Urinary bladder (tissue), 4 donors: Measurements from ENCODE around the gene TMEM14A. TPM values are rescaled to one million over a fixed set of nuclear protein-coding genes. Genes with fewer than 3 reads are reported as not detected.
"Not testable (repeated sequence)": the region's sequence is repeated elsewhere in the genome, so short reads cannot be mapped to it uniquely, and the experiment has no call there.

Experiments
- DNase-seq: peaks from one replicate; pipeline ENCODE4 v3.0.0-alpha.2; 2015; ENCODE audit errors: extremely low spot score
- H3K27ac ChIP-seq: one replicate; pipeline ENCODE4 v1.5.1; 2013; ENCODE audit warnings: low read depth, mild to moderate bottlenecking, moderate library complexity
- H3K36me3 ChIP-seq: one replicate; pipeline ENCODE4 v1.6.1; 2013; ENCODE audit warnings: mild to moderate bottlenecking, moderate library complexity; ENCODE audit not compliant: insufficient read depth
- H3K4me1 ChIP-seq: one replicate; pipeline ENCODE4 v1.6.1; 2013; ENCODE audit warnings: mild to moderate bottlenecking, moderate library complexity; ENCODE audit not compliant: insufficient read depth
- H3K4me3 ChIP-seq: one replicate; pipeline ENCODE4 v1.5.1; 2013; ENCODE audit warnings: low read depth, low read length
- WGBS: extraction: QIAGEN DNeasy Blood & Tissue Kit; methylation state at CpG from one replicate; pipeline ENCODE4 v1.1.7; 2013; 5-methylcytosine and 5-hydroxymethylcytosine counted together
- polyA plus RNA-seq: library from polyadenylated mRNA; stranded (reverse); fragments of 200-250 nt; gene quantifications from one replicate; pipeline ENCODE4 v1.2.3, GENCODE V29; 2013
- total RNA-seq: library from RNA; depleted of rRNA; stranded (reverse); fragments of >200 nt; gene quantifications from one replicate; pipeline ENCODE4 v1.2.3, GENCODE V29; 2014
- donor health status: healthy with polysubstance abuse.
- donor health status: healthy.

TMEM14A gene
- total and polyA plus RNA-seq, 2 donors = 34.2 to 36.4 TPM

DNA sequence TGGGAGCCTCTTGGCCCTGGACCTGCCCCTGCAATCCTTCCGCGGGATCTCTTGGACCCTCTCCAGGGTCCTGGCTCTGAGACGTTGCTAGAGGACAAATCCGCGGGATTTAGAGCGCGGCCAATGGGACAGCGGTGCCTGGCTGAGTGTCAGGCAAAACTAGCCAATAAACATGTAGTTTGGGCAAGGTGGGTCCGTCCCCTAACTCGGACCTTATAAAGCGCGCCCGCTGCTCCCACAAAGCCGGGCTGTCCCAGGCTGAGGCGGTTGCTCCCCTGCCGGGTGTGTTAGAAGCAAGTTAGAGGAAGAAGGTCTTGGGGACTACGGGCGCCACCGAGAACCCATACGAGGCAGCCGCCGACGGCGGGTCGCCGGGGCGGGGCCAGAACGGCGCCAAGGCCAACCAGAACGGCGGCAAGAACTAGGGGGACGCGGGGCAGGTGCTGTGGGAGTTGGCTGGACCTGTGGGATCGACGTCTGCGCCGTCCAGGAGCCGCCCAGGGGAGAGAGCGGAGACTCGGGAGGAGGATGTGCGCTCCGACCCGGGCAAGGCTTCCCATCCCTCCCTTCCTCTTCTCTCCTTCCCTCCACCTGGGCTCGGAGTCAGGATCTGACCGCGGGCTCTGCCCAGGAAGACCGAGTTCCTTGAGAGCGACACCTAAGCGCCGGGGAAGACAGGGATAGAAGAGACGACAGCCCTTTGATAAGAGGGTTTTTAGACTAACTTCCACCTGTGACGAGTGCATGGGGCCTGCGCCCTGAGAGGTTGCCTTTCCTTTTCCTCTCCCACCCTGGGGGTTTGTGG lies 6.5 kb upstream of the TMEM14A start:
- DNase-seq = peak; percentile 89
- Histone ChIP-seq H3K27ac (no peak overlapping the region), H3K4me1 (no peaks in the 10 kb centered on the region), H3K4me3 (peak overlapping the region; percentile 47), H3K36me3 (no peaks in the 10 kb centered on the region)
- WGBS = 3% methylated on average over 53 of the region's 53 CpGs

DNA sequence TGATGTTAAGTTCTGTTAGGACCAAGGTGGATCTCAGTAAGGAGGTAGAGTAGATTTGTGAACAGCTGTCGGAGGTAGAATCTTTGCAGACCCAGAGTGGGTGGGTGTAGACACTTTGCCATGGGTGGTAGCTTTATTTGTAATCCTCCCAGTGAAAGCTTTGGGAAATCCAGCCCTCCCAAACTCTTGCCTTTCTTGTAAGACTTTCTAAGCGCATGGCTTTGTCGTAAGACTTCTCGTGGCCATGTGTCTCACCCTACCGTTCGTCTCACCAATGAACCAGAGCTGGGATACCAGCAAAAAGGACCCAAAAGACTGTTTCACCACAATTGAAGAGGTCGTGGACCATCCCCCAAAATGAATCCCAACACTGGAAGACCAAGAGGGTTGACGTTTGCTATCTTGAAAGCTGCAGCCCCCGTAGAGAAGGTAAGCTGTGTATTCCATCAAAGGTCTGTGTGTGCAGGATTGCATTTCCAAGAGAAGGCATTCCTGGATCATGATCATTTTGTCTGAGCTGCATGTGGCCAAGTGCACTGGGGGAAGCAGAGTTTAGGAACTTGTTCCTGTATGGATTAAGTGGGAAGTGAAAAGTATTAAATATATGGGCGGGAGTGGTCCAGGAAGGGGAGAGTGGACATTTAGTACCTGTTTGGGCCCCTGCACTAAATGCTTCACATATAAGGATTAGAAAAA lies 5.8 kb upstream of the TMEM14A start:
- WGBS = 78% methylated on average over 10 of the region's 10 CpGs
- no peak overlapping the region for H3K27ac ChIP-seq
- no peaks in the 10 kb centered on the region for H3K36me3 ChIP-seq
- H3K4me3 ChIP-seq = peak overlapping the region; percentile 47
- no peaks in the 10 kb centered on the region for H3K4me1 ChIP-seq
- no peak for DNase-seq

DNA sequence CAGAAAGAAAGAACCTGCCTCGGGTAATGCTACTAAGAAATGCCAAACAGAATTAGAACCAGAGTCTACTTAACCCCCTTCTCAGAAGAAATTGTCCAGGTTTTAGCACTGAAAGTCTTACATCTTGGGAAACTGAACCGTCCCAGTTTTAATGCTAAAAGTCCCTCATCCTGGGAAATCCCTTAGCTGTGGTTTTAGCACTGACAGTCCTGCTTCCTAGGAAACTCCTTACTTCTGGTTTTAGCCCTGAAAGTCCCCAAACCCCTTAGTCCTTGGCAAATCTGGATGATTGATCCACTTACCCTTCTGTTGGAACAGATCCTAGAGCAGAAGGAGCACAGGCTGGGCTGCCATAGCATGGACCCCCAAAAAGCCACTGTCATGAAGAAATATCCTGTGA lies 4.8 kb upstream of the TMEM14A start:
- no peak for DNase-seq
- WGBS = 88% methylated on average over 2 of the region's 2 CpGs
- no peak overlapping the region for H3K4me3 ChIP-seq
- H3K27ac ChIP-seq = no peak overlapping the region
- no peaks in the 10 kb centered on the region for H3K36me3 ChIP-seq
- no peaks in the 10 kb centered on the region for H3K4me1 ChIP-seq

DNA sequence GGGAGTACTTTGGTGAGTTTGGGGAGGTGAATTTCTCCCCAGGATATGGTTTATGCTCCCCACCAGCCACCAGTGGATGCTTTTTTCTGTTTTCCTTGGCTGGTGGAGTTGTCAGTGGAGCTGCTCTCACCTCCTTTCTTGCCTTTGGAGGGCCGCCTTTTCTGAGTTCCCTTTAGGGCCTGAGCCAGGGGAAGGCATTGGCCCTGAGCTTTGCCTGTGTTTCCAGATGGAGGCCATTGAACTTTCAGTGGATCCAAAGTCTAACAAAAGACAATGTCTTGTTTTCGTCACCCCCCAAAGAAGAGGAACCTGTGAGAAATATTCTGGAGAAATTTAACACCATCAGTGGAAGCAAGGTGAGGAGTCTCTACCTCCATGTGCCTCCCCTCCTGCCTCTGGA lies 4.4 kb upstream of the TMEM14A start:
- DNase-seq = no peak
- Histone ChIP-seq H3K4me3 (no peak overlapping the region), H3K4me1 (no peaks in the 10 kb centered on the region), H3K36me3 (no peaks in the 10 kb centered on the region), H3K27ac (no peak overlapping the region)
- WGBS = 95% methylated on average over 2 of the region's 2 CpGs

DNA sequence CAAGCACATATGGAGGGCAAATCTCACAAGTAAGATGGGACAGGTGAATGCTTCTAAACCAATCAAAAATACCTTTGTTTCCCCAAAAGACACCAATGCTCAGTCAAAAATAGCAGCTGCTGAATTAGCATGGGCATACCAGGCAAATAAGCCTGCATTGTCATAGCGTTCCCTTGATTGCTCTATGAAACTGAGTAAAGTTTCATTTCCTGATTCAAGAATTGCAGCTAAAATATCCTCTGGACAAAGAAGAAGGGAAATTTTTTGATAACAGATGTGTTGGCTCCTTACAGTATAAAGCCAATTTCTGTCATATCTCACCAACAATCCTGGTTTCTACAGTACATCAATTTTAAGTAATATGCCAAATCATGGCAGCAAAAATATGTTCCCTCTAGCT lies 3.3 kb upstream of the TMEM14A start:
- H3K4me3 ChIP-seq = no peak overlapping the region
- H3K27ac ChIP-seq = no peak overlapping the region
- DNase-seq = no peak
- 81% methylated on average over 1 of the region's 1 CpG for WGBS
- peaks cover 2% of the 10 kb centered on the region for H3K4me1 ChIP-seq
- no peaks in the 10 kb centered on the region for H3K36me3 ChIP-seq

DNA sequence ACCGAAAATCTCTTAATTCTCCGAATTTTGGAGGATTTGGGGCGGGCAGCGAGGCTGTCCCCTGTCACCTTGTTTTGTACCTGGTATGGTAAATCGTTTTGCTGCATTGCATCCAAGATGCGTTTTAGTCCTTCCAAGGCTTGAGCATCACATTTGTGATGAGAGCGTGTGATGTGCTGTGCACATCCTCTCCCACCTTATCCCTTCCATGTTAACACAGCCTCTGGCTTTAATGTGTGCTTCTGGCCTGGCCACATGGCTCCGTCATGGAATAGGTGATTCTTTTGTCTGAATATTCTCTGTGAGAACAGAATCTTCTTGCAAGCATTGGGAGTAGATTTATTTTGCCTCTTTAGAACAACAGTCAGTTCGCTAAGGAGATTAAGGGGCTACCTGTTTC lies 763 bp downstream of the TMEM14A start:
- 72% methylated on average over 9 of the region's 9 CpGs for WGBS
- peaks cover 2% of the 10 kb centered on the region for H3K4me1 ChIP-seq
- H3K36me3 ChIP-seq = no peaks in the 10 kb centered on the region
- no peak overlapping the region for H3K27ac ChIP-seq
- H3K4me3 ChIP-seq = peak overlapping the region; percentile 63
- no peak for DNase-seq

DNA sequence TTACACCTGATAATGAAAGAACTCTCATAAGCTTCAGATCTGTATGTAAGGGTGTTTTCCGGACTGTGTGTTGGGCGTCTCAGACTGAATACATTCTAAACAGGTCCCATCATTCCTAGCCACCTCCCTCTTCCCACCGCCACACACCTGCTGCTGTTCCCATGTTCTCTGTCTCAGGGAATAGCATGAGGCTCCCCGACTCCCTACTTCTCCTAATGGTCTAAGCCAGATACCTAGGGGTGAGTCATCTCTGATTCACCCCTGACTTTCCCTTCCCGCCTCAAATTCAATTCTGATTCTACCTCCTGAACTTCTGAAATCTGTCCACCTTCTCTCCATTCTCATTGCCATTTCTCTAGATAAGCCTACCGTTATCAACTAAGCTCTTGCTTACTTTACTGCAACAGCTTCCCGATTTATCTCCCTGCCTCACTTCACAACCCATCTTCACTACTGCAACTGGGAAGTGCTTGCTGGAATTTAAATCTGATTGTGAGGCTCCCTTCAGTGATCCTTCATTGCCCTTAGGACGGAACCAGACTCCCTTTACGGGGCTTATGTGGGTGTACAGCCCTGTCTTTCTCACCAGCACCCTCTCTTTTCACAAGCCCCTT lies 1.6 kb downstream of the TMEM14A start:
- Histone ChIP-seq H3K4me3 (no peak overlapping the region), H3K4me1 (peaks cover 2% of the 10 kb centered on the region), H3K27ac (no peak overlapping the region), H3K36me3 (no peaks in the 10 kb centered on the region)
- 91% methylated on average over 9 of the region's 9 CpGs for WGBS
- DNase-seq = no peak

DNA sequence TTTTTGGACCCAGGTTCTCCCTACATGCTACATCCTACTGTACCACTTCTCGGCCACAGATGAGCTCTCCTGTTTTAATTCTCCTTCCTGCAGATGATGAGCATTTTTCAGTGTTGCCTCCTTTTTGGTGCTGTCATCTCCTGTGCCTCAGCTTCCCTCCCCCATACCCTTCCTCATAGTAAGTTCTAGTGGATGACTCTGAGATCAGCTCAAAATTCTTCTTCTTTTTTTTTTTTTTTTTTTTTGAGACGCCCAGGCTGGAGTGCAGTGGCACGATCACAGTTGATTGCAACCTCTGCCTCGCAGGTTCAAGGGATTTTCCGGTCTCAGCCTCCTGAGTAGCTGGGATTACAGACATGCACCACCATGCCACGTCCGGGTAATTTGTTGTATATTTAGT lies 3.8 kb downstream of the TMEM14A start:
- Histone ChIP-seq H3K27ac (no peak overlapping the region), H3K4me1 (peaks cover 2% of the 10 kb centered on the region), H3K36me3 (no peaks in the 10 kb centered on the region), H3K4me3 (no peak overlapping the region)
- no peak for DNase-seq
- WGBS = 88% methylated on average over 7 of the region's 7 CpGs

DNA sequence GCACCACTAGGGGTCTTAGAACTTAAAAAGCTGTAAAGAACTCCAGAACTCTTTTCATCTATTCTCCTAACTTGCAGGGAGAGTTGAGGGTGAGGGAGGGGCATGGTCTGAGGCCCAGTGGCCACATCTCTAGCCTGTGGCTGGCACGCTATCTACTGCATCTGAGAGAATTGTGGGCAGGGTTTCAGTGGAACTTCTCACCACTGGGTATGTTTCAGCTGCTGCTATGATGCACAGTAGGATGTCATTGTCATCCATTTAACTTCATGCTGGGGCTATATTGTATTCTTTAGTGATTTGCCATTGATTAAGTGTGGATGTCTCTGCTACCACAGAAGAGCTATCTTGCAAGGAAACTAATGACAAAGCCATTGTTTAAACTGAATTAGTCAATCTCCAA lies 4.5 kb downstream of the TMEM14A start:
- Histone ChIP-seq H3K36me3 (no peaks in the 10 kb centered on the region), H3K4me1 (peaks cover 2% of the 10 kb centered on the region), H3K4me3 (no peak overlapping the region), H3K27ac (no peak overlapping the region)
- DNase-seq = no peak
- 98% methylated on average over 1 of the region's 1 CpG for WGBS

DNA sequence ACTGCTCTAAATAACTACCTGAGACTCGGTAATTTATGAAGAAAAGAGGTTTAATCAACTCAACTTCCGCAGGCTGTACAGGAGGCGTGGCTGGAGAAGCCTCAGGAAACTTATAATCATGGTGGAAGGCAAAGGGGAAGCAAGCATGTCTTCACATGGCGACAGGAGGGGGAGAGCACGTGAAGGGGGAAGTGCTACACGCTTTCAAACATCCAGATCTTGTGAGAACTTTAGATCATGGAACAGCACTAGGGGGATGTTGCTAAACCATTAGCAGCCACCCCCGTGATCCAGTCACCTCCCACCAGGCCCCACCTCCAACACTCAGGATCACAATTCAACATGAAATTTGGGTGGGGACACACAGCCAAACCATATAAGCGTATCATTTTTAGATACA lies 5.7 kb downstream of the TMEM14A start:
- not testable (repeated sequence) for H3K4me3 ChIP-seq, DNase-seq, H3K4me1 ChIP-seq, H3K27ac ChIP-seq, H3K36me3 ChIP-seq
- WGBS = 88% methylated on average over 8 of the region's 8 CpGs

DNA sequence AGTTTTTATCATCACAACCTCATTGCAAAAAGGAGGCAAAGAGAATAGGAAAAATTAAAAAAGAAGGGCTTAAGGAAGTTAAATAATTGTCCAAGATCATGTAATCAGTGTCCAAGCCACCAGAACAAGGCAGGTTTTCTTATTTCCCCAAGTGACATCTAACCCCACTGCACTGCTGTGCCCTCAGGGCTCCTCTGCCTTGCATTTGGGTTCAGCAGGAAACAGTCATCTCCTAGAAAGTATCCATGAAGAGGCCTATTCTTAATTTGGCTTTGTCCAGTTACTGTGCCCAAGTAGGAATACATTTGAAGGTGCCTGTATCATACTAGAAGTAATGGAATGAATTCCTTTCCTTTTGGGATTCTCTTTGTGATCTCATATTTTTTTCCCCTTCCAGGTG lies 10.5 kb downstream of the TMEM14A start:
- no peak for DNase-seq
- Histone ChIP-seq H3K4me1 (no peaks in the 10 kb centered on the region), H3K36me3 (no peaks in the 10 kb centered on the region), H3K27ac (no peak overlapping the region), H3K4me3 (no peak overlapping the region)

DNA sequence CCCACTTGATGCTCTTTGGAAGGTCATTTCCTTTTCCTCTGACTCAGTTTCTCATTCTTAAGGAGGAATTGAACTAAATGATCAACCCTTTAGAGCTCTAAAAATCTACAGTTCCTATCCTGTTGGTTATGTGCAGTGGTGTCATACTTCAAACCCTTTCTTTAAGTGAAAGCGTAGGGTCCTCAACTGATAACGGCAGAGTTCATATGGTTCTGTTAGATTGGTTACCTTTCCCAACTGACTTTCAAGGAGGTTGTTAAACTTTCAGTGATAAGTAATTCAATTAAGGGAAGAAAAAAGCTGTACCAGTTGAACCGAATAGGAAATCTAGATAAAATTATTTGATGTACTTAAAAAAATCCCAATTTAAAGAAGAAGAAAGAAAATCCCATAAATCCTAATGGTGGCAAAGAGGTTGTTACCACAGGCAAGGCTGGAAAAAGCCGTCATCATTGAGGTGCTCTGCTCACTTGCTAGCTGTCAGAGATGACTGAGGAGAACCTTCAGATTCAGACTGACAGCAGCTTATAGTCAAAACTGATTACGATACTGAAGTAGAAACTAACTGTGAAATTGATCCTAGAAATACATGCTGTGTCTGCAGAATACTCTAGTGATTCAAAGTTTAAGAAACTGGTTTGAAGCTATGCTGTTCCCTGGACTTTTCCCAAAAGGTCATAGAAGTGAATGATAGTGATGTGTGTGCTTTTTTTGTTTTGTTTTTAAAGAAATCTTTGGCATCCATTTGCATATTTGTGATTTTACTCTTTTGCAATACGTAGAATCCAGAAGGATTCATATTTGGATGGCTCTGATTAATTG lies 16.2 kb downstream of the TMEM14A start:
- no peak overlapping the region for H3K4me3 ChIP-seq
- 93% methylated on average over 6 of the region's 6 CpGs for WGBS
- no peaks in the 10 kb centered on the region for H3K4me1 ChIP-seq
- no peaks in the 10 kb centered on the region for H3K36me3 ChIP-seq
- DNase-seq = no peak
- no peak overlapping the region for H3K27ac ChIP-seq

DNA sequence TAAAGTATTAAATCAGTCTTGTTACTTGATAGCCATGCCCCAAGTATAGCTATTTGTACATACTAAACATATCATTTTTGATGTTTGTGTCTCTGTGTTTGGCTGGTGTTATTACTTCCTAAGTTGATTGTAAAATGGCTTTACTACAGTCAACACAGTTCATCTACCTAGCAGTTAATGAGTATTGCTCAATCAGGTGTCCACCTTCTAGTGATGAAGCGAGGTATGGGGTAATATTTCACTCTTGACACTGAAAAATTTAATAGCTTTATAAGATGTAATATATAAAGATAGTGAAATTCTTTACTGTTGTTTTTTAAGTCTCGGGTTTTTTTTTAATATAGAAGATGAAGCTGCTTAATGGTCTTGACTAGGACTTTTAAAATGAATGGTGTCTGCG lies 18.9 kb downstream of the TMEM14A start:
- Histone ChIP-seq H3K4me1 (no peaks in the 10 kb centered on the region), H3K4me3 (no peak overlapping the region), H3K27ac (no peak overlapping the region), H3K36me3 (no peaks in the 10 kb centered on the region)
- WGBS = 93% methylated on average over 3 of the region's 3 CpGs
- no peak for DNase-seq
